Measurements from ENCODE around the gene GEMIN5.

- no peak for TF ChIP-seq CTCF (conservative IDR thresholded peaks at IDR 0.05 in 1 of 2, IDR thresholded peaks at IDR 0.05 in 1 of 2; ENCODE audit: extremely low read depth in 1 of 2, insufficient read depth in 1 of 2, low read depth in 1 of 2, low read length in 2 of 2)
- no peak for TF ChIP-seq EZH2 (IDR thresholded peaks at IDR 0.05; ENCODE audit: borderline replicate concordance, low read length)
Measured at GRCh38 chr5:154862766-154863165, 75.2 kb downstream of the GEMIN5 start.
